HG03565 (cell line): ENCODE data around the gene TULP4.
A peak's percentile ranks its signal among the peaks of the same experiment; 100 is the strongest.
"Not testable (repeated sequence)": the region's sequence is repeated elsewhere in the genome, so short reads cannot be mapped to it uniquely, and the experiment has no call there.

Experiments used
- ATAC-seq: cut with Tn5 transposase; IDR thresholded peaks from one replicate; pipeline ENCODE4 v1.9.1; 2021; ENCODE audit warnings: mild to moderate bottlenecking, moderate library complexity; ENCODE audit not compliant: unreplicated experiment

The TULP4 gene

GRCh38 chr6:158460602-158461169 is 148.4 kb downstream of the TULP4 start:
- ATAC-seq = no peak

- no peak for ATAC-seq
Measured at GRCh38 chr6:158461954-158462353, 149.7 kb downstream of the TULP4 start.

DNA sequence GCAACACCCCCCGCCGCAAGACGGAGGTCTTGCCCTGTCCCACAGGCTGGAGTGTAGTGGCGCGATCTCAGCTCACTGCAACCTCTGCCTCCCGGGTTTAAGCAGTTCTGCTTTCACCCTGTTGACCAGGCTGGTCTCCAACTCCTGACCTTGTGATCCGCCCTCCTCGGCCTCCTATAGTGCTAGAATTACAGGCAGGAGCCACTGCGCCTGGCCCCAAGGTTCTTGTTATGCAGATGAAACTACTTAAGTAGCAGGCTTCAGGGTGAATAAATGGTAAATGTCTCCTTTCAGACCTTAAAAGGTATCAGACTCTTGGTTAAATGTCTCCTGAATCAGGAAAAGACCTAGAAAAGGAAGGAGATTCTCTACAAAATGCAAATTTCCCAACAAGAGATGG is 152.2 kb downstream of the TULP4 start:
- no peak for ATAC-seq

- ATAC-seq = no peak
Measured at GRCh38 chr6:158465257-158465656, 153.0 kb downstream of the TULP4 start.

DNA sequence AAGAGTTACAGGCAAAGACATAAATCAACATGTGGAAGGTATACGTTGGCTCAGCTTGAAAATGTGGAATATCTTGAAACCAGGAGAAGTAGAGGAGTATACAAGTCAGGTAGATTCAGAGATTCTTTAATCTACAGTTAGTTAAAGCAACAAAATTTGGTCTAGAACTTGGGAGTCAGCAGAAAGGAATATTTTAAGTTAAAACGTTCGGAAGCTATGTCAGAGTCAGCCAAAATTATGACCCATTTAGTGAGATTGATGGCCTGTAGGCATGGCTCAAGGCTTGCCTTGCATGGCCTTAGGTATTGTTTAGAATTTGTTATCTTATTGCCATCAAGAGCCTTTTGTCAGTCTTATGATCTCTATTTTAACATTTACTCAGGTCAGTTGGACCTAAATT is 153.5 kb downstream of the TULP4 start:
- no peak for ATAC-seq

DNA sequence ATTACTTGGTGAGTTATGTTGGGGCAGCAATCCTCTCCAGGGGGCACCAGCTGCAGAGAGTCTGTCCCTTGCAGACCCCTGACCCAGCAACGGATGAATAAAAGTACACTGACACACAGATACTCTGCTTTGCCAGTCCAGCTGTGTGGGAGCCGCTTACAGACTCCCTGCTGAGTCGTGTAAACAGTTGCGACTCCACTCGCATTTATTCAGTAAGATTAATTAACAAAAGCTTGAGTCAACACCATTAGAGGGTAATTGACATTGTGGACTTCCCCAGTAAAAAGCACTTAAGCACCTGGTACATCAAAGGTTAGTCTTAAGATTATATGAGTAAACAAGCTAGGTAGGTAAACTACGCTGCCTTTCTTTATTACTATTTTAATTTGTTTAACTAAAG is 155.7 kb downstream of the TULP4 start:
- no peak for ATAC-seq

DNA sequence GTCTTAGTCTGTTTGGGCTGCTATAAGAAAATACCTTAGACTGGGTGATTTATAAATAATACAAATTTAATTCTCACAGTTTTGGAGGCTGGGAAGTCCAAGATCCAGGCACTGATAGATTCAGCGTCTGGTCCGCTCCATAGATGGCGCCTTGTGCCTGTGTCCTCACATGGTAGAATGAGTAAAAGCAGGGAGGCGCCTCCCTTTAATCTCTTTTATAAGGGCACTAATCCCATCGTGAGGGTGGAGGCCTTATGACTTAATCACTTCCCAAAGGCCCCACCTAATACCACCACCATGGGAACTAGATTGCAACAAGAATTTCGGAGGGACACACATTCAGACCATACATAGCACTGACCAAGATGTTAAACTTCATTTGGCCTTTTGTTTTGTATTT is 156.4 kb downstream of the TULP4 start:
- ATAC-seq = no peak

- ATAC-seq = not testable (repeated sequence)
Measured at GRCh38 chr6:158470023-158470422, 157.8 kb downstream of the TULP4 start.

GRCh38 chr6:158471339-158471738 is 159.1 kb downstream of the TULP4 start:
- no peak for ATAC-seq

DNA sequence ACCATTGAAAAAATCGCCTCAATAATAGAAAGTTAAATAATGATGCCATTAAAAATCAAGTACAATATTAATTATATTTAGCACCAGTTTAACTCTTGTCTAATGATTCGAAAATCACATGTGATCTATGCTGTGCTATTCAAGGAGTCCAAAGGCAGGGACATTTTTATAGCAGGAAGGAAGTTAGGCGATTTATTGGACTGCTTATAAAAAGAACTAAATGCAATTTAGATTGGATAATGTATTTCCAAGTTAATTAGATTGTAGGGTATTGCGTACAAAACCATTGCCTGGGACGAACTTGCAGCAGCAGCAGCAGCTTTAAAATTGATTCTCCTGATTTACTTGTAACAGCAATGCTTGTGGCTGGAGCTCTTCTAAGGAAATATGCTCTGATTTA is 160.2 kb downstream of the TULP4 start:
- ATAC-seq = no peak

DNA sequence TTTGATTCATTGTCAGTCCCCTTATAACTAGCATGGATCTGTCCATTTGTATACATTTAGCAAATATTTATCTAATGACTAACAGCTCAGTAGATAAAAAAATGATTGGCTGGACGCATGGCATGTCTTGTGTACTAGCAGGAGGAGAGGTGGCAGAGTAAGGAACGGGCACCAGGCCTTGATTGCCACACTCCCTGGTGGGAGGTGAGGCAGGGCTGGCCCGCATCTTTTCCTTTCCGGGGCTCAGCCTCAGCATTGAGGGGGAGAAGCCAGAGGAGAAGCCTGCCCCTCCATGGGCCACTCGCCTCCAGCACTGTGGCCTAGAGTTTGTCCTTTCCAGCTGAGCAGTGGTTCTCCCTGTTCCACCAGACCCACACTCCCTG is 162.7 kb downstream of the TULP4 start:
- ATAC-seq = no peak

DNA sequence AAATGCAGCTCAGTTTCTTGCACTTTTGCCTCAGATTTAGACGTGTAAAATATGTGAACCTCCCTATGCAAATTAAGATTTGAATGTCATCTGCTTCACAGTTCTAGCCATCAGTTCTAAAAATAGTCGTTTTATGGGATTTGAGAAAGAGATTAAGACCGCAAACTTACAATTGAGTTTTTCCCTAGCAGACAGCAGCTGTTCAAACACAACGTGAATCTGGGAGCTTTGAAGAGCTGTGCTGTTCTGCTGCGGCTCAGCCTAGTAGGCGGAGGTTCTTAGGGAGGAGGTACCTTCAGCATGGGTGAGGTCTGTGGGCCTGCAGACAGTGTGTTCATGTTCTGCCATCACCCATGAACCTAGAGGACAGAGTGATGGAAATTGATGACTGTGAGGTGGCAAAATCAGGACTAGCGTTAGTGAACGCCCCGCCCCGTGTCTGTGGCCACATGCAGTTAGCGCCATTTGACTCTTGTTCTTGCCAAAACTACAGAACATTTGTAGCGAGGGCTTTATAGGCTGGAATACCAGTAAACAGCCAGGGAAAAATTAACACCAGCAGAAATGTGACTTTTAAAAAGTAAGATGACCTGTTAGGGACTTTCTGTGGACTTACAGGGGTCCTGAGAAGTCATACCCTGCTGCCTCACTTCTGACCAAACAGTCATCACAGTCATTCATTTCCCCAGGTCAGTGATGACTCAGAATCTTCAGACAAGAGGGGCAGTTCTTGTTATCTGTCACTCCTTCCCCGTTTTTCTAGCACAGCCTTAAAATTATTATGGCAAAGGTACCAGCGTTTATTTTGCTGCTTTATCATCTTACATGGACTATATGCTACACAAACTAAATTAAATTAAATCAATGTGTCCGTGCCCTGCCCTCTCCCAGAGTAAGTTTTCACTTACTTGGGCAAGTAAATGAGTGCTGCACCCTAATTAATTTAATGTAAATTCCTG is 163.4 kb downstream of the TULP4 start:
- ATAC-seq = peak; percentile 78

- no peak for ATAC-seq
Measured at GRCh38 chr6:158476389-158476788, 164.1 kb downstream of the TULP4 start.

GRCh38 chr6:158477722-158478121 is 165.5 kb downstream of the TULP4 start:
- not testable (repeated sequence) for ATAC-seq

- ATAC-seq = no peak
Measured at GRCh38 chr6:158480989-158481388, 168.7 kb downstream of the TULP4 start.

DNA sequence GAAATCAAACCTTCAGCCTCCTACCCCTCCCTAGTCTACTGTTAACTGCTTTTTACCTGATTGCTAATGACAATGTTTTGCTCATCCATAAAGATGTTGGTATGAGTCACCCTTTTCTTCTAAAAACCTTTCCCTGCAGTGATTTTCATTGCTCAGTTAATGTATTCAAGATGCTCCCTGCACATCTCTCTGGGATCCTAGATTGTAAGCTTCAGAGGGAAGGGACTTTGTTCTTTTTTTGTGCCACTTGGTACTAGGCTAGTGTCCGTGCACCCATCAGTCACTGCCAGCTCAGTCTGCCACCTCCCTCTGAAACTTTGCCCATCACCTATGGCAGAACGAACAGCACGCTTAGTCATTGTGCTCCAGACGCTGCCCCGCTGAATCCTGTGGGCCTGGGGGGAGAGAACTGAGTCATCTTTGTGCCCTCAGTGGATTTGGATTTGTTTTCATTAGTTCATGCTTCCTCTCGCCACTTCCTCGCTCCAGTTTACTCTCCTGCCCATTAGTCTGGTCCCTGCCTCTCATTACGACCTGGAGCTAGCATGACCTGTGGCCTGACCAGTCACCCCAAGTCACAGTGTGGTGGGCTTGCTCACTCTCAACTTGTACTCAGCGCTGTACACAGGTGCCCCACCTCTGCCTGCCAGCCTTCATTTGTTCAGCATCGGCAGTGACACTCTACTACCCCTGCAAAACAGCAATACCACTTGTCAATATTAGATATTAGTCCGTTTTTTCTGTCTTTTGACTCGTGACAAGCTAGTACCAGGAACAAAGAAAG is 169.6 kb downstream of the TULP4 start:
- ATAC-seq = no peak

GRCh38 chr6:158485431-158485830 is 173.2 kb downstream of the TULP4 start:
- ATAC-seq = no peak

GRCh38 chr6:158487495-158487894 is 175.2 kb downstream of the TULP4 start:
- ATAC-seq = no peak

- no peak for ATAC-seq
Measured at GRCh38 chr6:158488065-158488464, 175.8 kb downstream of the TULP4 start.

GRCh38 chr6:158489441-158489840 is 177.2 kb downstream of the TULP4 start:
- no peak for ATAC-seq

DNA sequence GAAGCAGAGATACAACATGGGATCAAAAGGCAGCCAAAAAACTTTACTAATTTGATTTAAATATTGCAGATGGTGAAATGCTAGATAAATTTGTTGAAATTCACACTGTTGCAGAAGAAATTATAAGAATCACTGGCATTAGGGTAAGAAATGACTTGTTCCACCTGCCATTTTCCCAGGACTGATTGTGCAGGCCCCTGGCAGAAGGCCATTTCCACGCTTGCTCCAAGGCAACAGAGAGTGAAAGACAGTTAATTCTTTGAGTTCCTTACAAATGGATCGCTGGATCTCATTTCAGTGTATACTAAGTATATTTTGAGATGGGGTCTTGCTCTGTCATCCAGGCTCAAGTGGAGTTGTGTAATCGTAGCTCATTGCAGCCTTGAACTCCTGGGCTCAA is 180.6 kb downstream of the TULP4 start:
- no peak for ATAC-seq

DNA sequence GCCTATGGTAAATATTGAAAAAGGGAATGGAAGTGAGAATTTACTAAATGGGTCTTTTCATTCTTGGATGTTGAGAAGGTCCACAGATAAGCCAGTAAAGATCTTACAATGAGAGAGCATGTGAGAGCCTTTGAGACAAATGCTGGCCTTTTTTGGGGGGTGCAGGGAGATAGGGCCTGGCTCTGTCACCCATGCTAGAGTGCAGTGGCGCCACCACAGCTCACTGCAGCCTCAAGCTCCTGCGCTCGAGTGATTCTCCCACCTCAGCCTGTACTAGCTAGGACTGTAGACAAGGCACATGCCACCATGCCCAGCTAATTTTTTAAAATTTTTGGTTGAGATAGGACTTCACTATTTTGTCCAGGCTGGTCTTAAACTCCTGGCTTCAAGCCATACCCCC is 184.4 kb downstream of the TULP4 start:
- no peak for ATAC-seq
